ENCODE data around the gene C2orf81. TPM values are rescaled to one million over a fixed set of nuclear protein-coding genes. Genes with fewer than 3 reads are reported as not detected.

Gene C2orf81
- total and polyA plus RNA-seq, 8 donors, result 1.7 to 3.5 (median 2.2) TPM; not detected in 3

GRCh38 chr2:74372674-74373073, 48.7 kb downstream of the C2orf81 start:
- no peaks in the 10 kb centered on the region for H3K9me3 ChIP-seq
- no peak for DNase-seq
- WGBS, 5 donors, result 88 to 93% (median 92%) methylated on average over 6 of the region's 6 CpGs
- TF ChIP-seq EP300 (IDR thresholded peaks at IDR 0.05) (no peak), POLR2AphosphoS5 (IDR thresholded peaks at IDR 0.05) (no peak), CTCF (IDR thresholded peaks at IDR 0.05) (no peak), POLR2A (IDR thresholded peaks at IDR 0.05) (no peak)
- H3K4me1 ChIP-seq, result peaks cover 15 to 41% (median 25%) of the 10 kb centered on the region in 4 donors
- intact Hi-C loops (cut with DNase I; ENCODE audit: low total_unique reads), result no loop called here
- no peaks in the 10 kb centered on the region for H3K27me3 ChIP-seq
- H3K36me3 ChIP-seq, result peaks cover 56 to 74% (median 65%) of the 10 kb centered on the region in 4 donors
- peak overlapping the region in 4 of 5 donors; percentile 67 to 81 (median 71) for H3K27ac ChIP-seq
- no peak overlapping the region for H3K4me3 ChIP-seq

- intact Hi-C loops (cut with DNase I; ENCODE audit: low total_unique reads), result no loop called here
- WGBS, 5 donors, result 91 to 99% (median 97%) methylated on average over 9 of the region's 9 CpGs
Observed at GRCh38 chr2:74371421-74371820, 50.0 kb downstream of the C2orf81 start.

GRCh38 chr2:74369976-74370375, 51.4 kb downstream of the C2orf81 start:
- DNase-seq, result no peak
- peaks cover 15 to 31% (median 23%) of the 10 kb centered on the region in 4 donors for H3K4me1 ChIP-seq
- H3K9me3 ChIP-seq, result no peaks in the 10 kb centered on the region
- intact Hi-C loops (cut with DNase I; ENCODE audit: low total_unique reads), result no loop called here
- H3K27me3 ChIP-seq, result no peaks in the 10 kb centered on the region
- H3K27ac ChIP-seq, result no peak overlapping the region
- 94 to 98% (median 97%) methylated on average over 7 of the region's 7 CpGs for WGBS, 5 donors
- H3K4me3 ChIP-seq, result no peak overlapping the region
- peaks cover 63 to 77% (median 70%) of the 10 kb centered on the region in 4 donors for H3K36me3 ChIP-seq
- TF ChIP-seq POLR2AphosphoS5 (IDR thresholded peaks at IDR 0.05), result no peak
- no peak for TF ChIP-seq EP300 (IDR thresholded peaks at IDR 0.05)
- TF ChIP-seq POLR2A (IDR thresholded peaks at IDR 0.05), result no peak
- TF ChIP-seq CTCF (IDR thresholded peaks at IDR 0.05), result no peak

More at GRCh38 chr2:74371421-74371820, 50.0 kb downstream of the C2orf81 start:
- Histone ChIP-seq H3K36me3 (peaks cover 56 to 74% (median 65%) of the 10 kb centered on the region in 4 donors), H3K9me3 (no peaks in the 10 kb centered on the region), H3K4me1 (peaks cover 15 to 41% (median 25%) of the 10 kb centered on the region in 4 donors), H3K4me3 (no peak overlapping the region), H3K27ac (no peak overlapping the region), H3K27me3 (no peaks in the 10 kb centered on the region)
- no peak for DNase-seq
- TF ChIP-seq POLR2A (IDR thresholded peaks at IDR 0.05) (no peak), CTCF (IDR thresholded peaks at IDR 0.05) (no peak), EP300 (IDR thresholded peaks at IDR 0.05) (no peak), POLR2AphosphoS5 (IDR thresholded peaks at IDR 0.05) (no peak)

- 94 to 98% (median 95%) methylated on average over 5 of the region's 5 CpGs for WGBS, 5 donors
- H3K27ac ChIP-seq, result no peak overlapping the region
- H3K9me3 ChIP-seq, result no peaks in the 10 kb centered on the region
- H3K36me3 ChIP-seq, result peaks cover 78 to 92% (median 85%) of the 10 kb centered on the region in 4 donors
- no peak for DNase-seq
- no peak overlapping the region for H3K4me3 ChIP-seq
- no peak for TF ChIP-seq POLR2A (IDR thresholded peaks at IDR 0.05)
- no peak for TF ChIP-seq CTCF (IDR thresholded peaks at IDR 0.05)
- TF ChIP-seq POLR2AphosphoS5 (IDR thresholded peaks at IDR 0.05), result no peak
- no peak for TF ChIP-seq EP300 (IDR thresholded peaks at IDR 0.05)
- intact Hi-C loops (cut with DNase I; ENCODE audit: low total_unique reads), result no loop called here
- peaks cover under 1 to 16% (median 12%) of the 10 kb centered on the region in 4 donors for H3K4me1 ChIP-seq
- H3K27me3 ChIP-seq, result no peaks in the 10 kb centered on the region
Observed at GRCh38 chr2:74368499-74368898, 52.9 kb downstream of the C2orf81 start.
